Activated CD8-positive, alpha-beta memory T cell treated with anti-CD3 and anti-CD28 coated beads, Interleukin-2, amount 50 U/mL, for 1 hour (primary cell): ENCODE data around the gene CFAP210.
A peak's percentile ranks its signal among the peaks of the same experiment; 100 is the strongest.

Source experiments
- DNase-seq: peaks from one replicate; pipeline ENCODE4 v3.0.0-alpha.2; 2020; ENCODE audit errors: extremely low read depth

The CFAP210 gene, protein sequence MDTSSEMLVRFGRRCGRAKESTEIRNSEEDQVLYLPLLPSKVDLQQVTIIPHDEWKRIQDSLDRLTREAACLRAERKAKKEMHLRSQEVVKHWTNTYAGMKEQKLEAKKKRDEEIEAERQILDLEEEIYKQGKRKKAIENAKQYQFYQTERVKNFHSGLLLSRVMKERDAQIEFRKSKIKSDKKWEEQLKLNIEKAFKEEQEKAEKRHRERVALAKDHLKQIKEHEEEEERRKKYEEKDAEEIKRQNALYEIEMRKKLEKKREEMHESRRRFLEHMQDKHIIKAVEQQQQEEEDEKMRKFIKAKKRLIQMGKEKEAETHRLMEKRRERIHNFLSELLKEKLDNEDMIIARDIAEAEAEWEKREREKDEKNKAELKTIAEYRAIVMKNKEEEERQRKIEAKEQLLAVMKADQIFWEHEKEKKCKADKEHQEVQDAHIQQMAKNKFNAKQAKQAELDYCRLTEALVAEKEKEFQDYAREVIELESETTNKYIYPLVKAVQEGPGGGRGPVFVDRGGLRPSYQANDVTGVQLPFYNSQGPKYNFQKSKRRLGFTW

GRCh38 chr2:169694113-169694893, at the start of gene CFAP210, which contains the start of gene PHOSPHO2:
CFAP210 (minus strand) TSS chr2:169694405; CDS start chr2:169694327, 78 bp downstream.
PHOSPHO2 (plus strand) TSS chr2:169694469; CDS start chr2:169700972, 6,503 bp downstream.
- peak; percentile 96 for DNase-seq

DNA sequence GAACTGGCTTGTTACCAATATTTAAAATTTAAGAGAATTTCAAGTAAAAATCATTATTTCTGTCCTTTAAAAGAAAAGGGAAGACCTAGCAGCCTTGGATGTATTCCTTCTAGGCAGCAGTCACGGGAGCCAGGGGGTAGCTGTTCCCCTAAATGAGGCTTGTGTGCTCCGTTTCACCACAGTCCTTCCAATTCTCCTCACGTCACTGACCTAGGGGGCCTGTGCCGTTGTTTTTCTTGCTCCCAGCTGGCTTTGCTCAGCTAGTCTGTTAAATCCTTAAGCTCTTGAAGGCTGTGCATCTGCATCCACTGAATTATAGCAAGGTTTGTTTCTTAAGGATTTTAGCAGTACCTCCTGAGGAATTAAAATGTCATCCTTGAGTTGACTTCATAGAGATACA, 49.3 kb upstream of the CFAP210 start:
- DNase-seq, result no peak

DNA sequence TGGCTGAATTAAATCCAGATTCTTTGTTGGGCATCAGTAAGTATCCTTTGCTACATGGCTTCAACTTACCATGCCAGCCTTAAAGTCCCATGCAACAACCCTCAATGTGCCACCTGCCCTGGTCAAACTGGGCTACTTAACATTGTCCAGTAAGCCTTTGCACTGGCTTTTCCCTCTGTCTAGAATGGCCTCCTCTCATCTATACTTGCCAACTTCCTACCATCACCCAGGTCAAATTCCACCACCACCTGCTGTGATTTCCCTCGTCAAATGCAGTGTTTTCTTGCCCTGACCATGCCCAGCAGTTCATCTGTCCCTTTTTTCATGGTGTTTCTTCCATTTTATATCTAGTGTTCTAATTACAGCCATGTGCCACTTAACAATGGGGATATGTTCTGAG, 45.1 kb upstream of the CFAP210 start:
- no peak for DNase-seq

GRCh38 chr2:169738566-169739229, 44.5 kb upstream of the CFAP210 start:
- no peak for DNase-seq

GRCh38 chr2:169736902-169737301, 42.7 kb upstream of the CFAP210 start:
- no peak for DNase-seq

GRCh38 chr2:169735623-169736022, 41.4 kb upstream of the CFAP210 start:
- DNase-seq, result no peak

GRCh38 chr2:169734169-169734847, 40.1 kb upstream of the CFAP210 start:
- DNase-seq, result no peak

- DNase-seq, result no peak
Observed at GRCh38 chr2:169732583-169733358, 38.6 kb upstream of the CFAP210 start.

GRCh38 chr2:169732075-169732474, 37.9 kb upstream of the CFAP210 start:
- no peak for DNase-seq

DNA sequence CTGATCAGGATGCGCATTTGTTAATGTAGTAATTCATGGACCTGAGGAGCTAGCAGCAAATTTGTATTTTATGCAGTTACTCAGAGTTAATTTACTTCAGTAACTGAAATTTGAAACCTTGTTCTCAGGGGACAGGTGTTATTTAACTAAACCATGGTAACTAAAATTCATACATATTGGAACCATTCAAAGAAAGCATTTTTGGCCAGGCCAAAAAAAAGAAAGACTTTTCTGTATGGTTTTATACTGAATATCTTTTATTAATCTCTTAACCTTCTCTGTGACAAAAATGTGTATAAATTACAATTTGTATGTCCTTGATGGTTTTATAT, 35.0 kb upstream of the CFAP210 start:
- no peak for DNase-seq

- no peak for DNase-seq
Observed at GRCh38 chr2:169727065-169727464, 32.9 kb upstream of the CFAP210 start.

- no peak for DNase-seq
Observed at GRCh38 chr2:169721016-169721415, 26.8 kb upstream of the CFAP210 start.

DNA sequence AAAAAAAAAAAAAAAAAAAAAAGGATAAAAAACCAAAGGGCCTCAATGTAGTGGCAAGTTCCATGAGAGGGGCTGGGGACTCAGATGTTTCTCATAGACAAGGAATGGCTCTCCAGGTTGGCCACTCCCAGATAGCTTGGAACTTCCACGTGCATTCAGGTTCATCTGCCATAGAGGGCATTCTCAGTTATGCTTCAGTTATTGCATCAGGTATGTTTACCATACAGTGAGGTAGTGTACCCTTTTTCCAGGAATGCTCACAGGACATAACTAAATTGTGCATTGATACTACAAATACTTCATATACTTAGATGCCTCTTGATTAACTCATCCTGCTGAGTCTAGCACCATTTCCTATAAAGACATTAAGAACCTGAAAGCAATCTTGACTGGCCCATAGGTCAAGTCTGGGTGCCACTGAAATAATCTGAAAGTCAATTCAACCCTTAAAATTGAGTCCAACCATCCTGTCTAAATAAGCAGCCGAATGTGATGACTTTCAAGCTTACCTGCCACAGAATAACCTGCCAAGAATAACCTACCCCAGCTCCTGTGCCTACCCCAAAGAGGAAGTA, 24.8 kb upstream of the CFAP210 start:
- no peak for DNase-seq

DNA sequence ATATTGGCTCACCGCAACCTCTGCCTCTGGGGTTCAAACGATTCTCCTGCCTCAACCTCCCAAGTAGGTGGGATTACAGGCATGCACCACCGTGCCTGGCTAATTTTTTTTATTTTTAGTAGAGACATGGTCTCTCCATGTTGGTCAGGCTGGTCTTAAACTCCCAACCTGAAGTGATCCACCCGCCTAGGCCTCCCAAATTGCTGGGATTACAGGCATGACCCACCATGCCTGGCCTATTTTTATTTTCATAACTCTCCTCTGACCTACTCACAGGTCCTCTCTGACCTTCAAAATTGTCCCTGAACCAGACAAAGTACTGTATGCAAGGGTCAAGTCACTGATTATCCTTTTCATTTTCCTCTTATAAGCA, 23.5 kb upstream of the CFAP210 start:
- no peak for DNase-seq

GRCh38 chr2:169716938-169717690, 22.9 kb upstream of the CFAP210 start:
- no peak for DNase-seq

DNA sequence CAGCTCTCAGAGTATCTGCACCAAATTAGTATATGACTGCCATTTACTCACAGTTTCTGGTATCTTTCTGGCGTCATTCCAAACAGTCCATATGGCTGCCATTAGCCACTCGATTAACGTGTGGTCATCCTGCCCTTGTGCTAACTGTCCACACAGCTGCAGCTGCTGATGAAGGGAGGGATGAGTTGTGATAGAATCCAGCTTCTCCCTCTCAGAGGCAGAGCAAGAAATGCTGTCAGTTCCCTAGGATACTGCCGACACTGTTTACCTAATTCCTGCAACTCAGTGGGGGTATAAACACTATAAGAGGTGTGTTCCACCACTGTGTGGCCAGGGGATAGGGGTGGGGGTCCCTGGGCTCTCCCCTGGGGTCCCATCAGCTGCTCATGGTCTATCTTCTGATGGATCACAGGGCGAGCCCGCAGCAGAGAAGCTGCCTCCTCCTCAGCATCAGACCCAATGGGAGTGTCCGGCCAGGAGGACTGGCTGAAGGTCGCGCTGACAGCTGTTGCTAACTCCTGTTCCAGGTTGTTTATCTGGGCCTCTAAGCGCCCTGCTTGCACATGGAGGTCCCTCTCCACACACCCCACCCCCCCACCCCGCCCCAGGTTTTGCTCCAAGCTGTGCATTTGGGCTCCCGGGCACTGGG, 22.2 kb upstream of the CFAP210 start:
- DNase-seq, result no peak

GRCh38 chr2:169715379-169716237, 21.4 kb upstream of the CFAP210 start:
- DNase-seq, result no peak

GRCh38 chr2:169714699-169715098, 20.5 kb upstream of the CFAP210 start:
- DNase-seq, result no peak
